ENCODE measurements around the gene ACAD11.

The ACAD11 gene

DNA sequence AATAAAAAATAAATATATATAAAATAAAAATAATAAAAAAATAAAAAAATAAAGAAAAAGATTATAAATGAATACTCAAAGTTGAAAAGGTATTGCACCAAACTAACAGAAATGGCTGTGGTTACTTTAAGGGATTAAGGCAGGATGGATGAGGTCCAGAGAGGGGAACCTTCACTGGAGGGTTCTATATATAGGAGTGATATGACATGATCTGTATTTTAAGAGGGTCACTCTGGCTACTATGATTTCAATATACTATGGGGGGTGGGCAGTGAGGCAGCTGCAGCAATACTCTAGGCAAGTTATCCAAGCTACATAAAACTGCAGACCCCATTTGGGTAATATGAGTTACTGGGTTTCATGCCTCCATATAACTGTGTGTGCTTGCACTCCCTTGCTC lies 24.6 kb downstream of the ACAD11 start:
- no peak for TF ChIP-seq ZFP30 (CRISPR knock-in tag; IDR thresholded peaks at IDR 0.05)
- TF ChIP-seq, protein P1, sequence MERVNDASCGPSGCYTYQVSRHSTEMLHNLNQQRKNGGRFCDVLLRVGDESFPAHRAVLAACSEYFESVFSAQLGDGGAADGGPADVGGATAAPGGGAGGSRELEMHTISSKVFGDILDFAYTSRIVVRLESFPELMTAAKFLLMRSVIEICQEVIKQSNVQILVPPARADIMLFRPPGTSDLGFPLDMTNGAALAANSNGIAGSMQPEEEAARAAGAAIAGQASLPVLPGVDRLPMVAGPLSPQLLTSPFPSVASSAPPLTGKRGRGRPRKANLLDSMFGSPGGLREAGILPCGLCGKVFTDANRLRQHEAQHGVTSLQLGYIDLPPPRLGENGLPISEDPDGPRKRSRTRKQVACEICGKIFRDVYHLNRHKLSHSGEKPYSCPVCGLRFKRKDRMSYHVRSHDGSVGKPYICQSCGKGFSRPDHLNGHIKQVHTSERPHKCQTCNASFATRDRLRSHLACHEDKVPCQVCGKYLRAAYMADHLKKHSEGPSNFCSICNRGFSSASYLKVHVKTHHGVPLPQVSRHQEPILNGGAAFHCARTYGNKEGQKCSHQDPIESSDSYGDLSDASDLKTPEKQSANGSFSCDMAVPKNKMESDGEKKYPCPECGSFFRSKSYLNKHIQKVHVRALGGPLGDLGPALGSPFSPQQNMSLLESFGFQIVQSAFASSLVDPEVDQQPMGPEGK (CRISPR knock-in tag; IDR thresholded peaks at IDR 0.05; ENCODE audit: borderline replicate concordance) = no peak
- no peak for TF ChIP-seq ZC3H10 (CRISPR knock-in tag; IDR thresholded peaks at IDR 0.05)
- no peak for TF ChIP-seq RARB (CRISPR knock-in tag; IDR thresholded peaks at IDR 0.05)
- TF ChIP-seq ESRRG (CRISPR knock-in tag; IDR thresholded peaks at IDR 0.05) = no peak
- TF ChIP-seq ZNF70 (CRISPR knock-in tag; IDR thresholded peaks at IDR 0.05) = no peak
- no peak for TF ChIP-seq BACH2 (CRISPR knock-in tag; IDR thresholded peaks at IDR 0.05; ENCODE audit: borderline replicate concordance)
- no peak for ATAC-seq

DNA sequence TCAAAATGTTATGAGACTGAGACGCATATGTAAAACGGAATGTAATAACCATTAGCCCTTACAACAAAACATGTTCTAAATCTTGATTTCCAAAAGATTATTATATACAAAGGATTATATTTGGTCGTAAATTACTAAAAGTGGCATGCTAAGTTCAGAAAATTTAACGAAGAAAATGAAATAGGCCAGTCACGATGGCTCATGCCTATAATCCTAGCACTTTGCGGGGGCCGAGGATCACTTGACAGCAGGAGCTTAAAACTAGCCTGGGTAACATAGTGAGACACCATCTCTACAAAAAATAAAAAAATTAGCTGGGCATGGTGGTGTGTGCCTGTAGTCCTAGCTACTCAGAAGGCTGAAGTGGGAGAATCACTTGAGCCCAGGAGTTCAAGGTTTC lies 29.0 kb downstream of the ACAD11 start:
- ATAC-seq = no peak
- TF ChIP-seq TCF4 (CRISPR knock-in tag; IDR thresholded peaks at IDR 0.05; ENCODE audit: borderline replicate concordance) = no peak
- no peak for TF ChIP-seq ARNTL (CRISPR knock-in tag; IDR thresholded peaks at IDR 0.05; ENCODE audit: borderline replicate concordance, low read depth)
- TF ChIP-seq OSR1 (CRISPR knock-in tag; IDR thresholded peaks at IDR 0.05) = no peak

DNA sequence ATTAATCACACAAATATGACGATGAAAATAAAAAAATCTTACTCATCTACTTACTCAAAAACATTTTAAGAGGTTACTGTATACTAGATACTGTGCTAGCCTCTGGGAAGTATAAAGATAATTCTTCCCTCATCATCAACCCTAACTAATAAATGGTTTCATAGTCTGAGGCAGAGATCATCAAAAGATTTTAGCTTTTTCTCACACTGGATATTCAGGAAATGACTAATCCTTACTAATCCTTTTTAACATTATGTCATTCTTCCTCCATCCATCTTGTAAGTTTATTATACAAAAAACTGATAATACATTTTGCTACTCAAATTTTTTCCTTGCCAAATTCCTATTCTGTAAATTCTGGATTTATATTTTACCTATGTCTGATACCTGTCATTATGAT lies 29.7 kb downstream of the ACAD11 start:
- peak; percentile 79 for ATAC-seq
- TF ChIP-seq, protein P2, sequence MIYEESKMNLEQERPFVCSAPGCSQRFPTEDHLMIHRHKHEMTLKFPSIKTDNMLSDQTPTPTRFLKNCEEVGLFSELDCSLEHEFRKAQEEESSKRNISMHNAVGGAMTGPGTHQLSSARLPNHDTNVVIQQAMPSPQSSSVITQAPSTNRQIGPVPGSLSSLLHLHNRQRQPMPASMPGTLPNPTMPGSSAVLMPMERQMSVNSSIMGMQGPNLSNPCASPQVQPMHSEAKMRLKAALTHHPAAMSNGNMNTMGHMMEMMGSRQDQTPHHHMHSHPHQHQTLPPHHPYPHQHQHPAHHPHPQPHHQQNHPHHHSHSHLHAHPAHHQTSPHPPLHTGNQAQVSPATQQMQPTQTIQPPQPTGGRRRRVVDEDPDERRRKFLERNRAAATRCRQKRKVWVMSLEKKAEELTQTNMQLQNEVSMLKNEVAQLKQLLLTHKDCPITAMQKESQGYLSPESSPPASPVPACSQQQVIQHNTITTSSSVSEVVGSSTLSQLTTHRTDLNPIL (CRISPR knock-in tag; IDR thresholded peaks at IDR 0.05; ENCODE audit: low read depth) = peak; percentile 85
- TF ChIP-seq TOX (CRISPR knock-in tag; IDR thresholded peaks at IDR 0.05; ENCODE audit: borderline replicate concordance) = no peak; the same call in 1 of the 2 replicates
- TF ChIP-seq OSR1 (CRISPR knock-in tag; IDR thresholded peaks at IDR 0.05) = no peak
- TF ChIP-seq, protein P3, sequence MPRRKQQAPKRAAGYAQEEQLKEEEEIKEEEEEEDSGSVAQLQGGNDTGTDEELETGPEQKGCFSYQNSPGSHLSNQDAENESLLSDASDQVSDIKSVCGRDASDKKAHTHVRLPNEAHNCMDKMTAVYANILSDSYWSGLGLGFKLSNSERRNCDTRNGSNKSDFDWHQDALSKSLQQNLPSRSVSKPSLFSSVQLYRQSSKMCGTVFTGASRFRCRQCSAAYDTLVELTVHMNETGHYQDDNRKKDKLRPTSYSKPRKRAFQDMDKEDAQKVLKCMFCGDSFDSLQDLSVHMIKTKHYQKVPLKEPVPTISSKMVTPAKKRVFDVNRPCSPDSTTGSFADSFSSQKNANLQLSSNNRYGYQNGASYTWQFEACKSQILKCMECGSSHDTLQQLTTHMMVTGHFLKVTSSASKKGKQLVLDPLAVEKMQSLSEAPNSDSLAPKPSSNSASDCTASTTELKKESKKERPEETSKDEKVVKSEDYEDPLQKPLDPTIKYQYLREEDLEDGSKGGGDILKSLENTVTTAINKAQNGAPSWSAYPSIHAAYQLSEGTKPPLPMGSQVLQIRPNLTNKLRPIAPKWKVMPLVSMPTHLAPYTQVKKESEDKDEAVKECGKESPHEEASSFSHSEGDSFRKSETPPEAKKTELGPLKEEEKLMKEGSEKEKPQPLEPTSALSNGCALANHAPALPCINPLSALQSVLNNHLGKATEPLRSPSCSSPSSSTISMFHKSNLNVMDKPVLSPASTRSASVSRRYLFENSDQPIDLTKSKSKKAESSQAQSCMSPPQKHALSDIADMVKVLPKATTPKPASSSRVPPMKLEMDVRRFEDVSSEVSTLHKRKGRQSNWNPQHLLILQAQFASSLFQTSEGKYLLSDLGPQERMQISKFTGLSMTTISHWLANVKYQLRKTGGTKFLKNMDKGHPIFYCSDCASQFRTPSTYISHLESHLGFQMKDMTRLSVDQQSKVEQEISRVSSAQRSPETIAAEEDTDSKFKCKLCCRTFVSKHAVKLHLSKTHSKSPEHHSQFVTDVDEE (CRISPR knock-in tag; IDR thresholded peaks at IDR 0.05) = no peak
- TF ChIP-seq RARB (CRISPR knock-in tag; IDR thresholded peaks at IDR 0.05) = no peak
- no peak for TF ChIP-seq ZNF8 (CRISPR knock-in tag; IDR thresholded peaks at IDR 0.05)
- peak; percentile 68 for TF ChIP-seq ISL1 (CRISPR knock-in tag; IDR thresholded peaks at IDR 0.05)
- TF ChIP-seq ZFP30 (CRISPR knock-in tag; IDR thresholded peaks at IDR 0.05) = no peak
- TF ChIP-seq BACH2 (CRISPR knock-in tag; IDR thresholded peaks at IDR 0.05; ENCODE audit: borderline replicate concordance) = no peak
- no peak for TF ChIP-seq CSDC2 (CRISPR knock-in tag; IDR thresholded peaks at IDR 0.05)

DNA sequence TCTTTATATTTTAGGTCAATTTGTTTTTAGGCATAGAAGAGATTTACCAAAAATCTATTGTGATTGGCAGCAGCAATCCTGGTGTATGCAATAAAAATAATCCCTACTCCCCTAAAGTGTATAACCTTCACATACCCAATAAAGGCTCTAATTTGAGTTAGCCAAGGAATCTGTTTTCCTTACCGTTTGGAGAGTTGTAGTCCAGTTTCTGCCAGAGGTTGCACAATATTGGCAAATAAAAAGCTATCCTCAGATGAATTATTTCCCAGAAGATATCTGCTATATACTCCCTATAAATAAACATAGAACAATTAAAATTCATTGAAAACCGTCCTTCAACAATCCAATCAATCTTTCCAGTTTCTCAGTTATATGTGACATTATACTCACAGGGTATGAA lies 31.5 kb downstream of the ACAD11 start:
- no peak for ATAC-seq
- no peak for TF ChIP-seq ZNF565 (CRISPR knock-in tag; conservative IDR thresholded peaks at IDR 0.05; ENCODE audit: low read depth)
- TF ChIP-seq, protein P1 (CRISPR knock-in tag; IDR thresholded peaks at IDR 0.05; ENCODE audit: borderline replicate concordance) = no peak

DNA sequence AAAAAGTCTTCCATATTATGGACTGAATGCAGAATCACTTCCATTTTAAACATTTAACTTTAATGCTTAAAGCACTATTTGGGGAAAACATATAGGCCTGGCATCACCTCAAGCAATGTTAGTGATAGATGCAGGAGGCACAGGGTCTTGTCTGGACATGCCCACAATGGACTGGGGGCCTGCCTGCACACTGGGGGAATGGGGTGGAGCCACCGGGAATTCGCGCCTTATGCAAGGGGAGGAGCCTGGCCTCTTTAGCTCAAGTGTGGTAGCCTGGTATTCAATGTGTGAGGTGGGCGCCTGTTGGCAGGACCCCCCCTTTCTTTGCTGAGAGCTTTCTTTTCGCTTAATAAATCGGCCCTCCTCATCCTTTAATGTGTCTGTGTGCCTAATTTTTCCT lies 32.7 kb downstream of the ACAD11 start:
- ATAC-seq = no peak
- TF ChIP-seq, protein P3 (CRISPR knock-in tag; IDR thresholded peaks at IDR 0.05) = no peak
- TF ChIP-seq SNAI2 (CRISPR knock-in tag; IDR thresholded peaks at IDR 0.05) = no peak
- no peak for TF ChIP-seq RARB (CRISPR knock-in tag; IDR thresholded peaks at IDR 0.05)
- TF ChIP-seq TOX (CRISPR knock-in tag; IDR thresholded peaks at IDR 0.05; ENCODE audit: borderline replicate concordance) = no peak
- no peak for TF ChIP-seq OSR1 (CRISPR knock-in tag; IDR thresholded peaks at IDR 0.05)
- TF ChIP-seq ESRRG (CRISPR knock-in tag; IDR thresholded peaks at IDR 0.05) = no peak
- TF ChIP-seq, protein P1 (CRISPR knock-in tag; IDR thresholded peaks at IDR 0.05; ENCODE audit: borderline replicate concordance) = no peak
- no peak for TF ChIP-seq GLIS3 (CRISPR knock-in tag; IDR thresholded peaks at IDR 0.05)
- TF ChIP-seq ZC3H10 (CRISPR knock-in tag; IDR thresholded peaks at IDR 0.05) = no peak
- no peak for TF ChIP-seq BACH2 (CRISPR knock-in tag; IDR thresholded peaks at IDR 0.05; ENCODE audit: borderline replicate concordance)
- TF ChIP-seq, protein P4, sequence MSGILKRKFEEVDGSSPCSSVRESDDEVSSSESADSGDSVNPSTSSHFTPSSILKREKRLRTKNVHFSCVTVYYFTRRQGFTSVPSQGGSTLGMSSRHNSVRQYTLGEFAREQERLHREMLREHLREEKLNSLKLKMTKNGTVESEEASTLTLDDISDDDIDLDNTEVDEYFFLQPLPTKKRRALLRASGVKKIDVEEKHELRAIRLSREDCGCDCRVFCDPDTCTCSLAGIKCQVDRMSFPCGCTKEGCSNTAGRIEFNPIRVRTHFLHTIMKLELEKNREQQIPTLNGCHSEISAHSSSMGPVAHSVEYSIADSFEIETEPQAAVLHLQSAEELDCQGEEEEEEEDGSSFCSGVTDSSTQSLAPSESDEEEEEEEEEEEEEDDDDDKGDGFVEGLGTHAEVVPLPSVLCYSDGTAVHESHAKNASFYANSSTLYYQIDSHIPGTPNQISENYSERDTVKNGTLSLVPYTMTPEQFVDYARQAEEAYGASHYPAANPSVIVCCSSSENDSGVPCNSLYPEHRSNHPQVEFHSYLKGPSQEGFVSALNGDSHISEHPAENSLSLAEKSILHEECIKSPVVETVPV (CRISPR knock-in tag; IDR thresholded peaks at IDR 0.05) = no peak

Data from SK-N-SH treated with all-trans-retinoic acid at 6 μM for 48 hours (cell line).